Heart left ventricle (tissue), 16 donors: ENCODE measurements around the gene NTRK2. TPM values are rescaled to one million over a fixed set of nuclear protein-coding genes. Genes with fewer than 3 reads are reported as not detected.

Experiments used
- ATAC-seq, 4 donors: fragments of 200-7000 bp; cut with Tn5 transposase; one replicate each; pipeline ENCODE4 v1.9.1; 2020 to 2022; ENCODE audit warnings: moderate library complexity in 4 of 4, mild to moderate bottlenecking in 3 of 4, moderate number of reproducible peaks in 1 of 4
- DNase-seq, 5 donors: peaks; one replicate each; pipeline ENCODE4 v3.0.0-alpha.2; 2020
- H3K27ac ChIP-seq, 12 donors: fragments of 200-600 bp; sonication (generic) in 4 of 12; one replicate each; pipeline versions ENCODE4 v1.5.0 to v1.8.0; 2016 to 2022; ENCODE audit warnings: mild to moderate bottlenecking in 2 of 12
- H3K27me3 ChIP-seq, 9 donors: fragments of 200-600 bp; sonication (generic) in 2 of 9; one replicate each; pipeline versions ENCODE4 v1.5.1 to v1.8.0; 2016 to 2022; ENCODE audit warnings: mild to moderate bottlenecking in 3 of 9
- H3K36me3 ChIP-seq, 9 donors: fragments of 200-600 bp; sonication (generic) in 2 of 9; one replicate each; pipeline versions ENCODE4 v1.5.0 to v1.8.0; 2018 to 2022; ENCODE audit warnings: mild to moderate bottlenecking in 2 of 9
- H3K4me1 ChIP-seq, 12 donors: fragments of 200-600 bp; sonication (generic) in 4 of 12; one replicate each; pipeline versions ENCODE4 v1.5.0 to v1.8.0; 2016 to 2022; ENCODE audit warnings: mild to moderate bottlenecking in 3 of 12
- H3K4me3 ChIP-seq, 12 donors: fragments of 200-600 bp; sonication (generic) in 4 of 12; one replicate each; pipeline versions ENCODE4 v1.5.0 to v1.8.0; 2017 to 2022; ENCODE audit warnings: mild to moderate bottlenecking in 9 of 12, moderate library complexity in 4 of 12
- H3K9me3 ChIP-seq, 12 donors: fragments of 200-600 bp; sonication (generic) in 4 of 12; one replicate each; pipeline versions ENCODE4 v1.5.0 to v1.8.0; 2016 to 2022; ENCODE audit warnings: mild to moderate bottlenecking in 1 of 12
- POLR2A ChIP-seq, 2 donors: fragments of 450-650 bp; IDR thresholded peaks; one replicate each; pipeline ENCODE4 v1.6.1; 2017; ENCODE audit warnings: antibody characterized with exemption in 2 of 2, mild to moderate bottlenecking in 2 of 2, moderate library complexity in 2 of 2
- WGBS, 4 donors: extraction: QIAGEN DNeasy Blood & Tissue Kit in 2 of 4; methylation state at CpG; one replicate each; pipeline versions ENCODE4 v1.1.5 to v1.1.7; 2013 to 2018; 5-methylcytosine and 5-hydroxymethylcytosine counted together
- intact Hi-C, 10 donors: fragments of 100-400 bp; cut with DNase I; formaldehyde crosslinking; loops; one replicate each; pipeline versions ENCODE4 v1.11.1 to v1.14.2; 2022
- polyA plus RNA-seq, 2 donors: library from polyadenylated mRNA; stranded (reverse); fragments of 200-250 nt; gene quantifications; one replicate each; pipeline ENCODE4 v1.2.3, GENCODE V29; 2013
- total RNA-seq, 9 donors: library from RNA; depleted of rRNA in 2 of 9; stranded (reverse); fragments of >200 nt in 2 of 9; fragmentation: NEBNext Ultra II Directional in 3 of 9; extraction: Animal tissue kit (Norgen Biotek cat#: 25700) in 3 of 9; gene quantifications; one replicate each; pipeline versions ENCODE4 v1.1.0 to v1.2.4, GENCODE V29; 2016 to 2023
- TF ChIP-seq, protein P1 (sequence below), 12 donors: fragments of 200-600 bp; sonication (generic) in 4 of 12; IDR thresholded peaks; one replicate each; pipeline versions ENCODE4 v1.5.0 to v1.8.0; 2018 to 2022; ENCODE audit warnings: antibody characterized with exemption in 12 of 12, mild to moderate bottlenecking in 5 of 12
- donor health status: ischemic (EF 13 %, LVEDD 7.1; RV severe dilation, severe dysfunction).
- donor health status: healthy with polysubstance abuse.
- donor health status: DM: no; HTN: yes; CAD: no.
- donor health status: DM: no; HTN: no; CAD: no.
- donor health status: ischemic (EF 25% LVEDD 6.9; RV normal size, moderate dysfunction).
- donor health status: ischemic (EF 25% LVEDD 5.7; RV mildly dilated, moderate dysfunction).
- donor health status: healthy.
- donor health status: DM: yes; HTN: yes; CAD: no.
- donor health status: ischemic (EF 35%, LVEDD 5.7; RV mildly dilated, moderate dysfunction).
- donor health status: nonischemic (EF 11% LVEDD 7.7; RV severe dilation, severe dysfunction).
- donor health status: DM: yes; HTN: yes; CAD: no.
- donor health status: PGD.
- donor health status: ischemic (EF 29% LVEDD 5.4; RV normal size, mild dysfunction).
- donor health status: nonischemic (EF 23%, LVEDD 6.1; RV moderate dilation, normal function).

The NTRK2 gene
- total and polyA plus RNA-seq, 11 donors = 0.86 to 16.0 (median 2.4) TPM

DNA sequence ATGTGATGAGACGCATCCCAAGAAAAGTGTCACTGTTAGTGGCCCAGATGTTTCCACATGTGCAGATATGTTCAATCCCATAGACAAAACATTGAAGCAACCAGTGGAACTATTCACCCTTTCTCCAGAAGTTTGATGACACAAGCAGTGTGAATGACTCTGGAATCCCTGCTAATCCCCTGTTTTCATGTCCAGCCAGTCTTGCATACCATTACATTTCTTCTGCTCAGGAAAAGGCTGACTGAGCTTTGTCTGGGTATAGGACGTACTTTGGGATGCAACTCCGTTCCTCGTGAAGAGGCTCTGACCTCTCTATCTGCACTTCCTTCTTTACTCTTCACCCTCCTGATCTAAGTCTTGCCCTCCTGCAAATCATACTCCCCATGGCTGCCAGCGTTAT lies 172.4 kb downstream of the NTRK2 start:
- Histone ChIP-seq H3K4me3 (no peak overlapping the region), H3K9me3 (no peaks in the 10 kb centered on the region), H3K4me1 (no peaks in the 10 kb centered on the region), H3K27me3 (no peaks in the 10 kb centered on the region), H3K36me3 (no peaks in the 10 kb centered on the region), H3K27ac (no peak overlapping the region)
- ATAC-seq (no peak), DNase-seq (no peak)
- intact Hi-C loops = no loop called here
- 91 to 95% (median 94%) methylated on average over 5 of the region's 5 CpGs for WGBS, 4 donors
- TF ChIP-seq, protein P1, sequence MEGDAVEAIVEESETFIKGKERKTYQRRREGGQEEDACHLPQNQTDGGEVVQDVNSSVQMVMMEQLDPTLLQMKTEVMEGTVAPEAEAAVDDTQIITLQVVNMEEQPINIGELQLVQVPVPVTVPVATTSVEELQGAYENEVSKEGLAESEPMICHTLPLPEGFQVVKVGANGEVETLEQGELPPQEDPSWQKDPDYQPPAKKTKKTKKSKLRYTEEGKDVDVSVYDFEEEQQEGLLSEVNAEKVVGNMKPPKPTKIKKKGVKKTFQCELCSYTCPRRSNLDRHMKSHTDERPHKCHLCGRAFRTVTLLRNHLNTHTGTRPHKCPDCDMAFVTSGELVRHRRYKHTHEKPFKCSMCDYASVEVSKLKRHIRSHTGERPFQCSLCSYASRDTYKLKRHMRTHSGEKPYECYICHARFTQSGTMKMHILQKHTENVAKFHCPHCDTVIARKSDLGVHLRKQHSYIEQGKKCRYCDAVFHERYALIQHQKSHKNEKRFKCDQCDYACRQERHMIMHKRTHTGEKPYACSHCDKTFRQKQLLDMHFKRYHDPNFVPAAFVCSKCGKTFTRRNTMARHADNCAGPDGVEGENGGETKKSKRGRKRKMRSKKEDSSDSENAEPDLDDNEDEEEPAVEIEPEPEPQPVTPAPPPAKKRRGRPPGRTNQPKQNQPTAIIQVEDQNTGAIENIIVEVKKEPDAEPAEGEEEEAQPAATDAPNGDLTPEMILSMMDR (IDR thresholded peaks at IDR 0.05) = no peak
- TF ChIP-seq POLR2A (IDR thresholded peaks at IDR 0.05) = no peak

GRCh38 chr9:84843175-84843824 lies 173.8 kb downstream of the NTRK2 start:
- Histone ChIP-seq H3K4me1 (no peaks in the 10 kb centered on the region), H3K36me3 (no peaks in the 10 kb centered on the region), H3K4me3 (no peak overlapping the region), H3K9me3 (no peaks in the 10 kb centered on the region), H3K27me3 (no peaks in the 10 kb centered on the region), H3K27ac (no peak overlapping the region)
- DNase-seq (no peak), ATAC-seq (no peak)
- intact Hi-C loops = no loop called here
- TF ChIP-seq POLR2A (IDR thresholded peaks at IDR 0.05) = no peak
- TF ChIP-seq, protein P1 (IDR thresholded peaks at IDR 0.05) = no peak
- 74 to 88% (median 83%) methylated on average over 5 of the region's 5 CpGs for WGBS, 4 donors

GRCh38 chr9:84845956-84846900 lies 176.7 kb downstream of the NTRK2 start:
- Histone ChIP-seq H3K27me3 (no peaks in the 10 kb centered on the region), H3K36me3 (no peaks in the 10 kb centered on the region), H3K4me3 (no peak overlapping the region), H3K9me3 (no peaks in the 10 kb centered on the region), H3K4me1 (peaks cover 0 to 3% (median 0%) of the 10 kb centered on the region in 12 donors), H3K27ac (no peak overlapping the region)
- 91 to 95% (median 94%) methylated on average over 7 of the region's 7 CpGs for WGBS, 4 donors
- ATAC-seq (no peak), DNase-seq (no peak)
- TF ChIP-seq, protein P1 (IDR thresholded peaks at IDR 0.05) = no peak
- no peak for TF ChIP-seq POLR2A (IDR thresholded peaks at IDR 0.05)
- intact Hi-C loops = no loop called here

DNA sequence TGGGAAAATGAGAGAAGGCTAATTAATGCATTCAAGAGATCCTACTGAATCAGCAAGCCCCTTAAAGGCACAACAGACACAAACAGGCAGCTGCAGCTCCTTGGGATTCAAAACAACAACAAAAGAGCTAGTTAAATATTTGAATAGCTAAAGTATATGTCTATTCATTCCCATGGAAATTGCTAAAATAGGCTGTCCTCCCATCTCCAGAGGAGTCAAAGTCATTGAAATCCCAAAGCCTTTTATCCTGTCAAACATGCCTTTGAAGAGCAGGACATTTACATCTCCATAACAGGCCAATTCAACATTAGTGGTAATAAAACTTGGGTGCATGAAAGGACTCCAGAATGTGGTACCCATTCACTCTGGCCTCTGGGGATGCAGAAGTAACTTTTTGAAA lies 177.4 kb downstream of the NTRK2 start:
- ATAC-seq (no peak), DNase-seq (no peak)
- peaks cover 0 to 8% (median 4%) of the 10 kb centered on the region in 12 donors for H3K4me1 ChIP-seq
- no peaks in the 10 kb centered on the region for H3K9me3 ChIP-seq
- TF ChIP-seq POLR2A (IDR thresholded peaks at IDR 0.05) = no peak
- TF ChIP-seq, protein P1 (IDR thresholded peaks at IDR 0.05) = no peak
- H3K36me3 ChIP-seq = no peaks in the 10 kb centered on the region
- no peak overlapping the region for H3K27ac ChIP-seq
- no peaks in the 10 kb centered on the region for H3K27me3 ChIP-seq
- intact Hi-C loops = no loop called here
- no peak overlapping the region for H3K4me3 ChIP-seq
